ENCODE data around the gene LRRN2.

The LRRN2 gene

DNA sequence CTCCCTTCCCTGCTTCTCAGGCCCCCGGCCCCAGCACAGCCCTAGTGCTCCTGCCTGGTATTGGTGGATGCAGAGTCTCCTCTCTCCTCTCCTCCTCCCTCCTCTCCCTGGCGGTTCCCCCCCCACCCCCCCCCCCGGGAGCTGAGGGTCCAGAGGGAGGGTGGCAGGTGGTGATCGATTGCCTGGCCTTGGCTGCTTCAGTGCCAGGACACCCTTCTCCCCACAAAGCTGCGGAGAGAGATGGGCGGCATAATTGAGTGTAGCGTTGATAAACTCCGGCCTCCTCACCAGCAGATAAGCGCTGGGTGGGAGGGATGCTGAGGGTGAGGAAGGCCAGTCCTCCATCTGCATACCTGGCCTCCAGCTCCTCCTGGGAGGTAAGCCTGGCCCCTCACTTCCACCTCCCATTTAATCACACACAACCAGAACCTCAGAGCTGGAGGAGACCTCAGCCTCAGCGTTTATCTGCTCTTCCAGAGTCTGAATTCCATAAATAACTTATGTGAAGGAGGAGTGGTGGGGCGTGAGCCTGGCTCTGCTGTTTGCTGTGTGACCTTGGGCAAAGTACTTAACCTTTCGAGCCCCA, 60.8 kb downstream of the LRRN2 start:
- DNase-seq = no peak

- DNase-seq = no peak
These were observed 61.6 kb downstream of the LRRN2 start for GRCh38 chr1:204623894-204624361.

GRCh38 chr1:204623365-204623893, 62.1 kb downstream of the LRRN2 start:
- DNase-seq = no peak

GRCh38 chr1:204621996-204622395, 63.5 kb downstream of the LRRN2 start:
- no peak for DNase-seq

- DNase-seq = no peak
These were observed 64.1 kb downstream of the LRRN2 start for GRCh38 chr1:204621396-204621795.

GRCh38 chr1:204619721-204620120, 65.8 kb downstream of the LRRN2 start:
- DNase-seq = no peak

DNA sequence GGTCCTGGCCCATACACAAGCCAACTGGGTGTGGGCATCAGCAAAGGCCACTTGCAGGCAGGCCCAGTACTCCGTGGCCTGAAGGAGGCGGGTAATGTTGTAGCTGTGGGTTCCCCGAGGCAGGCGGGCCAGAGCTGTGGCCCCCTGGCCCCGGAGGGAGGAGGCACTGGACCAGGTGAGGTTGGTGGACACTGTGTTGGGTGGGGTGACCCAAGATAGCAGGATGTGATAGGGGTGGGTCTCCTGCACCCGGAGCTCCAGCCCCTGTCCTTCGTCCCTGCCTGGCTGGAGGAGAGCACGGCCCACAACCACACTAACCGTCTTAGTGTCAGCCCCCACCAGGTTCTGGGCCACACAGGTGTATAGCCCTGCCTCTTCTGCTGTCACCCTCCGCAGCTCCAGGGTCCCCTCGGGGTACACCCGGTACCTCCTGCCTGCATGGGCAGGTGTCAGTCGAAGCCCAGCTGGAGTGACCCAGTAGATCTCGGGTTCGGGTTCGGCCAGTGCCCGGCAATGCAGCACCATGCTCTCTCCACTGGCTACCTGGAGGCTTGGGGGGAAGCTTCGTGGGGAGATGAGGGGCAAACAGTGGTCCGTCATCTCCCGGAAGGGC, 67.3 kb downstream of the LRRN2 start:
- DNase-seq = no peak

- no peak for DNase-seq
These were observed 68.0 kb downstream of the LRRN2 start for GRCh38 chr1:204617256-204618147.

DNA sequence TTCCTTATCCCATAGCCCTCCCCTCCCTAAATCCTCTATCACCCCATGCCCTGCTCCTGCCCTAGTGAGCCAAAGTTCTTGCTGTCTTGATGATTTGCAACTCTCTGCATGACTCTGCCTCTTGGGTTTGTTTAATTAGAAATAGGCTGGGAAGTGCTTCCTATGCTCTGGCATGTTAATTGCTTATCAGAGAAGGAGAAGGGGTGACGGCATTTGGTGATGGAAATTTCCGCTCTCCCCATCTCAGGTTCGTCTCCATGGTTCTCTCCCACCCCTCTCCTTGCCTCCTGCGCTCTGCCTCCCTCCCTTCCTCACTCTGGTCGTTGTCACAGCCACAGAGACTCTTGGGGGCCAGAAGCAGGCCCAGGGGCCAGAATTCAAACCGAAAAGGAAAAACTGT, 68.9 kb downstream of the LRRN2 start:
- DNase-seq = no peak

- DNase-seq = no peak
These were observed 69.7 kb downstream of the LRRN2 start for GRCh38 chr1:204615881-204616280.

DNA sequence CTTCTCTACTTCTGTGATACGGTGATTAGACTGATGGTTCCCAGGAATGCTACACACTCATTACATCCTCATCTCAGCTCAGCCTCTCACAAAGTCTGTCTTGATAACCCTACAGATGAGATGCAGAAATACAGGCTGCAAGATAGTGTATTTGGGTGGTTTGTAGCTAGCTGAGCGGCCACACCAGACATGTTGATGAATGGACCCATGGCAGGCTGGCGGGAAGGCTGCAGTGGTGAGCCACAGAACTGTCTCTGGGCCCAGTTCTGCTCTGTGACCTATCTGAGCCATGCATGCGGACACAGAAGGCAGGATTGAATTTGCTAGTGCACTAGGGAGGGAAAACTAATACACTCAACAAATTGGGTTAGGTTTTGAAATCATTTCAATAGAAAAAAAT, 71.9 kb downstream of the LRRN2 start:
- DNase-seq = no peak

DNA sequence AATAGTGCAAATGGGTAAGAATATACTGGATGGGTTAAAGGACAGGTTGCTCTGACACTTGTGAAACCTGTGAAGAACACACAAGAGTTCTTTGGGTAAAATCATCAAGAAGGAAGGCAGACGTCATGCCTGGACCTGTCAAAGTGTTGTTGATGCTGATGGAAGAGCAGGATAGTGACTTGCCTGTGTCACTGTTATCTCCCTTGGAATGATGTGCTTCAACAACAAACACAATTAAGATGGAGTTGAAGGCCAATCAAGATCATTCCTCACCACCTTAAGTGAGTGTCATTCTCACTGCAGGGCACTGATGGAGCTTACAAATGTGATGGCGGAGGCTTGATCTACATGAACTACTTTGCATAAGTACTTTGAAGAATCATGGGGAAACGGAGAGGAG, 73.2 kb downstream of the LRRN2 start:
- DNase-seq = no peak

DNA sequence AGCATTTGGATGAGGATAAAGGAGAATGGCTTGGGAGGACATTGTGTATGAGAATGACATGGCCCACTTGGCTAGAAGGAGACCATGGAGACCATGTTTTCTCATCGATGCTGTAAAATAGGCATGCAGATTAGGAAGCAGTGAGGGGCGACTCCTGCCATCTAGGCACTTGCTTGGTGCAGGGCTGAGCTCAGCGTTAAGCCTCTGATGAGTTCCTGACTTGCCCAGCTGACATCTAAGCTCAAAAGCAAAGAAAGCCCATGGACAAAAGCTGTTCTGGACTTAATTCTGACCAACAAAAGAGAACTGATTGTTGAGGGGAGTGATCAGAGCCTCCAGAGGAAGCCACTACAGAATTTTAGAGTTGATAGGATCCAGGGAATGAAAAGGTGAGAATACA, 74.5 kb downstream of the LRRN2 start:
- DNase-seq = no peak

- DNase-seq = no peak
These were observed 77.6 kb downstream of the LRRN2 start for GRCh38 chr1:204607910-204608309.

DNA sequence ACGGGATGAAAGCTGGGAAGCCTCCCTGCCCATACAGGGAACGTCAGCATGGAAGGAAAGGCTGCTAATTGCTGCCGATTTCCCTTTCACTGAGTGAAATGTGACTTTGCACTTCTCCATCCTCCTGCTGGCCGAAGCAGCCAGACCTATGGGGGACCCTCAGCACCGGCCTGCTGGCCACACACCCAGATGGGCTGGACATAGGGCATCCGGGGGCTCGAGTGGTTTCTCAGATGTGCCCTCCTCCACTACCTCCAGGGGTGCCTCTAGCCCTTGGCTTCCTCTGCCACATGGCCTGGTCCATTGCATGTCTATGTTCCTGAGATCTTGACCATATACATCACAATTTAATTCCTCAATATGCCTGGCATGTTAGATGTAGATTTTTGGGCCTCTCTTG, 79.7 kb downstream of the LRRN2 start:
- no peak for DNase-seq

DNA sequence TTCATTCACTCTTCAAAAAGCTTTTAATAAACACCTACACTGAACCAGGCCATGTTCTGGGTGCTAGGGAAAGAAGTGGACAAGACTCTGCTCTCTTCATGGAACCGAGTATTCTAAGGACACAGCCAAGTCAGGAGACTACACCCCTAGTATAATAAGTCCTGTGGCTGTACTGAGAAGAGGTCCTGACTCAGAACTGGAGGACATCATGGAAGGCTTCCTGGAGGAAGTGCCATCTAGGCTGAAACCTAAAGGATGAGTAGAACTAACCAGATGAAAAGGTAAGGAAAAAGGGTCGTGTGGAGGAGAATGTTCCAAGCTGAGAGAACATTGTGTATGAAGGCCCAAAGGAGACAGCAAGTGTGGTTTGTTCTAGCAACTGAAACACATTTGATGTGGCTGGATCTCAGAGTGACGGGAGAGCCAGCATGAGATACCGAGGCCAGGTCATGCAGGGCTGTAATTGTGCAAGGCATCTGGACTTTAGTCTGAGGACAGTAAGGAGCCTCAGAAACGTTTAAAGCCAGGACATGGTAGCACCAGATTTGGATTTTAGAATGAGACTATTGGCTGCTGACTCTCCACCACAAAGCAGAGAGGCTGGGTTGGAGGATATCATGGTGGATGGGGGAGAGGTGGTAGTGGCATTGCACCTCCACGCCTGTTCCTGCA, 82.5 kb downstream of the LRRN2 start:
- no peak for DNase-seq

DNA sequence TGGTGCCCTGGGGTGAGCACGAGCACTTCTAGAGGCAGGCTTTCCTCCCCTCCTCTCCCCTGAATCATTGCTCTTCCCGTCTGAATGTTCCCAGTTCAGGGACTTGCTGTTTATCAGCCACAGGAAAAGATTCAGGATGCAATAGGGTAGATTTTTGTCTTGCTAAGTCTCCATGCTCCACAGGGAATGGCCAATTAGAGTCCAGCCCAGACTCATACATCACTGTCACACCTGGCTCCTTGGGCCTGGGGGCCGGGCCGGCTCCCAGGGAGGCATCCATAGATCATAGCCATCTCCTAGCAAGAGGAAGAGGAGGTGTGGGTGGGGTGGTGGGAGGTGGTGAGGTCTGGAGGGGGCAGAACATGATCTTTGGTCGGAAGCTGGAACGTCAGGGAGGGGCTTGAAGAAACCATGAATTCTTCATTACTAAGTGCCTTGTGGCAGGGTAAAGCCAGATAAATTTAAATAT, 83.4 kb downstream of the LRRN2 start:
- DNase-seq = no peak

DNA sequence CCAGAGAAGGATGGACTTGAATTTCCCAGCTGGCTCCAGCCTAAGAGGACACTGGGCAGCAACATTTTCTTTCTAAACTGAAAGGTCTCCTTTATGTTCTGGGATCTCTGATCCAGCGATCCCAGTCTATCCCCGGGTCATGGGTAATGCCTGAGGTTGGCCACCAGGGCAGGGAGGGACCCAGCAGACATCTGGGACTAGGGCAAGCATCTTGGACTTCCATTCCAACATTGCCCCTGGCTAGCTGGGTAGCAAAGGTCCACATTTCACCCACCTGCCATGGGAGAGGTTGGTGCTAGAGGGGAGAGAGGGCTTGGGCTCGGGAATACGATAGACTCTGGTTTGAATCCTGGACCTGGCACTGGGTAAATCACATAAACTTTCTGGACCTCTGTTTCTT, 84.6 kb downstream of the LRRN2 start:
- no peak for DNase-seq

GRCh38 chr1:204600203-204600602, 85.3 kb downstream of the LRRN2 start:
- DNase-seq = no peak

- no peak for DNase-seq
These were observed 85.9 kb downstream of the LRRN2 start for GRCh38 chr1:204599596-204599995.

DNA sequence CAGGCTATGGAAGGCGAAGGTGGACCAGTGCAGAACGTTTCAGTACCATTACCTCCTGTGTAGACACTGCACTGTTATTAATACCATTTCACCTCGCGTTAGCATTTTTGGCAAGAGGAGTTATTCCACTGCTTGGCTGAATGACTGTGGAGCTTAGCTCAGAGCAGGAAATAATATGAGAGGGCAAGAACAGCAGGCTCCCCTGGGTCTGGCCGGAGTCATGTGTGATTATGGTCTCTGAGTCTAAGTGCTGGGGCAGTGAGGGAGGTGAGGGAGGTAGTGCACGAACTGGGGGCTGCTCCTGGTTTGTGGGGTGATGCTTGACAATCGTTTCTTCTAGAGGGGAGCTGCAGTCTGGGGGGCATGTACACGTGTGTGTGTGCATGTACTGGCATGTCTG, 86.4 kb downstream of the LRRN2 start:
- DNase-seq = no peak

DNA sequence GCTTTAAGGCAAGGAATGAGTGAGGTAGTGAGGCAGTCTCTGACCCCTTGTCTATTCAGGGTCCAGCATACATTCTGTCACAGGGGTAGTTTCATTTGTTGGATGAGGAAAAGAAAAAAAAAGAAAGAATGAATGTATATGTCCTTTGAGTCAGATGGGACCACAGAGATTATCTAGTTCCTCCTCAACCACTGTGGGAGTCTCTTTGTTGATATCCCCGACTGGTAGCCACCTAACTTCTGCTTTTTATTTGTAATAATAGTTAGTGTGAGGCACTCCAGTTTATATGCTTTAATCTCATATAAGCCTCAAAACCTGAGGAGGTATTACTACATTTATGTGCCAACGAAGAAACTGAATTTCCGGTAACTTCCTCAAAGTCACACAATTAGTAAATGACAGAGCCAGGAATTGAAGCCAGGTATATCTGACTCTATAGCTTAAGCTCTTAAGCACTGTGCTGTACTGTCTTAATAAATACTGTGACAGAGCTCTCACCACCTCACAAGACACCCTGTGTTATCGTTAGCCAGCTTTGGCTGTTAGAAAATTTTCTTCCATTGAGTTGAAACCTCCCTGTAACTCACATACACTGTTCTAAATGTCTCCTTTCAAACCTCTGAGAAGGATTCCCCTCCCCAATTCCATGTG, 87.1 kb downstream of the LRRN2 start:
- no peak for DNase-seq

All from NCI-H1105 treated with DMSO at 0.1 percent for 48 hours (cell line).